ENCODE data around the gene CA12. TPM values are rescaled to one million over a fixed set of nuclear protein-coding genes. Genes with fewer than 3 reads are reported as not detected.
"Not testable (repeated sequence)": the region's sequence is repeated elsewhere in the genome, so short reads cannot be mapped to it uniquely, and the experiment has no call there.

Gene CA12
- total RNA-seq, 1 donor from 2014 or later = 1.6 TPM

- H3K4me3 ChIP-seq (ENCODE audit: low read length in 3 of 3) = no peak overlapping the region
- H3K4me1 ChIP-seq (ENCODE audit: control insufficient read depth in 3 of 3, insufficient read depth in 3 of 3, low read length in 3 of 3) = peaks cover 4 to 13% (median 5%) of the 10 kb centered on the region in 3 donors
- no peak overlapping the region for H3K27ac ChIP-seq (ENCODE audit: low read depth, low read length)
- no peaks in the 10 kb centered on the region for H3K36me3 ChIP-seq (ENCODE audit: control insufficient read depth in 3 of 3, insufficient read depth in 3 of 3, low read length in 3 of 3)
- H3K9me3 ChIP-seq (ENCODE audit: control insufficient read depth in 3 of 3, low read length in 3 of 3) = no peaks in the 10 kb centered on the region
- H3K27me3 ChIP-seq (ENCODE audit: control insufficient read depth in 3 of 3, insufficient read depth in 3 of 3, low read length in 3 of 3) = peaks cover 0 to 8% (median 0%) of the 10 kb centered on the region in 3 donors
- no peak overlapping the region for H3K9ac ChIP-seq (ENCODE audit: low read depth in 1 of 3, low read length in 3 of 3)
Observed at GRCh38 chr15:63330926-63331325, 50.7 kb downstream of the CA12 start.

DNA sequence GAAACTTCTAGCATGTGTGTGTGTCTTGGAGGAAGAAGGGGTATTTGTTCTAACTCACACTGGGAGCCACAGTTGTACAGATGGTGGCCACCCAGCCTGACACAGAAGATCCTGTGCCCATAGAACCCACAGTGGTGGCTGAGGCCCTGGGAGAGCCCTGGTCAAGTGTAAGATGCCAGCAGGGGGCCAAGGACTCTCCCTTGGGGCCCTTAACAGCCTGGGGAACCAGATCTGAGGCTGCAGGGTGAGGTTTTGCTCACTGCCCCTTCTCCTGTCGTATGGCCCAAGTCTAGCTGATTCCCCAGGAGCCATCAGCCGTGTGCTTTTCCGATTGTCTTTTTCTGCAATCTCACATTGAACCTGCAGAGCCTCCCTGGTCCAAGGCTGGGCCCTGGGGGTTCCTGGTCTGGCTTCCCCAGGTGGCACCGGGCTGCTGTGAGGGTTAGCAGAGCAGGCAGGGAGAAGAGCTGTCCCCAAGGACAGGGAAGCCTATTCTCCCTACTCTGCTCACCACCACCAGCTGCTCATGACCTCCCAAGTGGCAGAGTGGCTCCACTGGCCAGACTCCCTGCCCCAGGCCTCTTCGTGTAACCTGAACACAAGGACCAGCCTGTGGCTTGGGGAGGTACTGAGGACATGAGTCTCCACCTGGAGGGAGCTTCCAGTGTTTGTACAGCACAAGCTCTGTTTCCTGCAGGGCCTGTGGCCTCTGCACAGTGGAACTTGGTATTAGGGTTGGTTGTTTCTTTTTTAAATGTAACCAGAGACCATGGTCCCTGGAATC lies 51.9 kb downstream of the CA12 start:
- peaks cover 0 to 8% (median 0%) of the 10 kb centered on the region in 3 donors for H3K27me3 ChIP-seq (ENCODE audit: control insufficient read depth in 3 of 3, insufficient read depth in 3 of 3, low read length in 3 of 3)
- H3K9me3 ChIP-seq (ENCODE audit: control insufficient read depth in 3 of 3, low read length in 3 of 3) = no peaks in the 10 kb centered on the region
- H3K27ac ChIP-seq (ENCODE audit: low read depth, low read length) = no peak overlapping the region
- peaks cover 4 to 13% (median 5%) of the 10 kb centered on the region in 3 donors for H3K4me1 ChIP-seq (ENCODE audit: control insufficient read depth in 3 of 3, insufficient read depth in 3 of 3, low read length in 3 of 3)
- H3K36me3 ChIP-seq (ENCODE audit: control insufficient read depth in 3 of 3, insufficient read depth in 3 of 3, low read length in 3 of 3) = no peaks in the 10 kb centered on the region
- H3K9ac ChIP-seq (ENCODE audit: low read depth in 1 of 3, low read length in 3 of 3) = no peak overlapping the region
- H3K4me3 ChIP-seq (ENCODE audit: low read length in 3 of 3) = no peak overlapping the region

DNA sequence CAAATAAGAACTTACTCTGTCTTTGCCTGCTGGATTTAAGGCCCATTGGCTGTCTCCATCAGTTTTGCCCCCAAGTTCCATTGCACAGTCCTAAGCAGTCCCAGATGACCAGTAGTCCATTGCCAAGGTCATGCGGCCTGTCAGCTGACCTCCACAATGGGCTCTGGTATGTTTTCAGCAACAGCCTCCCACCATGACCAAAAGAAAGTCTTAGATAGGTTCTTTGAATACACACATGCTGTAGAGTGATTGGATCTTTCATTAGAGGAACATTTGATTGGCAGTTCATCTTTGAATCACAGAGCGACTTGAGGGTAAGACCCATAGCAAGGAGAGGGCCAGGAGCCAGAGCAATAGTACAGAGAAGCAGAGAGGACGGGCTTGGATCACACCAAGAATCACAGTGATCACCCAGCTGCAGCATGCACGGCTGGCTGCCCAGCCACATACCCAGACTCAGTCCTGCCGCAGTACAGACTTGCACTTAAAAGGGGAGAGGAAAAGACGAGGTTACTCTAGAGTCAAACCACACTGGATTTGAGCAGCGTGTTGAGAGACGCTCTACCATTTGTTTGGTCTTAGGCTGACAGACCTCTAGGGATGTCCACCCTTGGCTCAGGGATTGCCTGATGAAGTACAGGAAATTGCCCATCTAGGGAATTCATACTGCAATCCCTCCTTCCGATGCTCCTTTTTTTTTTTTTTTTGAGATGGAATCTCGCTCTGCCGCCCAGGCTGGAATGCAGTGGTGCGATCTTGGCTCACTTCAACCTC lies 53.8 kb downstream of the CA12 start:
- H3K4me1 ChIP-seq (ENCODE audit: control insufficient read depth in 3 of 3, insufficient read depth in 3 of 3, low read length in 3 of 3) = peaks cover 4 to 11% (median 5%) of the 10 kb centered on the region in 3 donors
- no peaks in the 10 kb centered on the region for H3K36me3 ChIP-seq (ENCODE audit: control insufficient read depth in 3 of 3, insufficient read depth in 3 of 3, low read length in 3 of 3)
- no peak overlapping the region for H3K9ac ChIP-seq (ENCODE audit: low read depth in 1 of 3, low read length in 3 of 3)
- H3K9me3 ChIP-seq (ENCODE audit: control insufficient read depth in 3 of 3, low read length in 3 of 3) = no peaks in the 10 kb centered on the region
- no peak overlapping the region for H3K27ac ChIP-seq (ENCODE audit: low read depth, low read length)
- peaks cover 0 to 13% (median 0%) of the 10 kb centered on the region in 3 donors for H3K27me3 ChIP-seq (ENCODE audit: control insufficient read depth in 3 of 3, insufficient read depth in 3 of 3, low read length in 3 of 3)
- H3K4me3 ChIP-seq (ENCODE audit: low read length in 3 of 3) = no peak overlapping the region

GRCh38 chr15:63324770-63325169 lies 56.9 kb downstream of the CA12 start:
- H3K4me1 ChIP-seq (ENCODE audit: control insufficient read depth in 3 of 3, insufficient read depth in 3 of 3, low read length in 3 of 3) = peaks cover 0 to 4% (median 0%) of the 10 kb centered on the region in 3 donors
- no peak overlapping the region for H3K4me3 ChIP-seq (ENCODE audit: low read length in 3 of 3)
- H3K9ac ChIP-seq (ENCODE audit: low read depth in 1 of 3, low read length in 3 of 3) = no peak overlapping the region
- H3K27ac ChIP-seq (ENCODE audit: low read depth, low read length) = no peak overlapping the region
- H3K9me3 ChIP-seq (ENCODE audit: control insufficient read depth in 3 of 3, low read length in 3 of 3) = no peaks in the 10 kb centered on the region
- H3K36me3 ChIP-seq (ENCODE audit: control insufficient read depth in 3 of 3, insufficient read depth in 3 of 3, low read length in 3 of 3) = no peaks in the 10 kb centered on the region
- H3K27me3 ChIP-seq (ENCODE audit: control insufficient read depth in 3 of 3, insufficient read depth in 3 of 3, low read length in 3 of 3) = peaks cover 0 to 13% (median 0%) of the 10 kb centered on the region in 3 donors

GRCh38 chr15:63323798-63324563 lies 57.7 kb downstream of the CA12 start:
- Histone ChIP-seq H3K27me3 (ENCODE audit: control insufficient read depth in 3 of 3, insufficient read depth in 3 of 3, low read length in 3 of 3) (peaks cover 0 to 8% (median 0%) of the 10 kb centered on the region in 3 donors), H3K36me3 (ENCODE audit: control insufficient read depth in 3 of 3, insufficient read depth in 3 of 3, low read length in 3 of 3) (no peaks in the 10 kb centered on the region), H3K4me3 (ENCODE audit: low read length in 3 of 3) (no peak overlapping the region), H3K4me1 (ENCODE audit: control insufficient read depth in 3 of 3, insufficient read depth in 3 of 3, low read length in 3 of 3) (peaks cover 0 to 4% (median 0%) of the 10 kb centered on the region in 3 donors), H3K9me3 (ENCODE audit: control insufficient read depth in 3 of 3, low read length in 3 of 3) (no peaks in the 10 kb centered on the region), H3K27ac (ENCODE audit: low read depth, low read length) (no peak overlapping the region), H3K9ac (ENCODE audit: low read depth in 1 of 3, low read length in 3 of 3) (no peak overlapping the region)

- Histone ChIP-seq H3K27me3 (ENCODE audit: control insufficient read depth in 3 of 3, insufficient read depth in 3 of 3, low read length in 3 of 3) (peaks cover 0 to 6% (median 0%) of the 10 kb centered on the region in 3 donors), H3K9ac (ENCODE audit: low read depth in 1 of 3, low read length in 3 of 3) (no peak overlapping the region), H3K4me3 (ENCODE audit: low read length in 3 of 3) (no peak overlapping the region), H3K36me3 (ENCODE audit: control insufficient read depth in 3 of 3, insufficient read depth in 3 of 3, low read length in 3 of 3) (no peaks in the 10 kb centered on the region), H3K9me3 (ENCODE audit: control insufficient read depth in 3 of 3, low read length in 3 of 3) (no peaks in the 10 kb centered on the region), H3K27ac (ENCODE audit: low read depth, low read length) (no peak overlapping the region), H3K4me1 (ENCODE audit: control insufficient read depth in 3 of 3, insufficient read depth in 3 of 3, low read length in 3 of 3) (peaks cover 0 to 2% (median 0%) of the 10 kb centered on the region in 3 donors)
Observed at GRCh38 chr15:63322541-63322940, 59.1 kb downstream of the CA12 start.

GRCh38 chr15:63321462-63321861 lies 60.2 kb downstream of the CA12 start:
- H3K4me1 ChIP-seq (ENCODE audit: control insufficient read depth in 3 of 3, insufficient read depth in 3 of 3, low read length in 3 of 3) = no peaks in the 10 kb centered on the region
- H3K4me3 ChIP-seq (ENCODE audit: low read length in 3 of 3) = no peak overlapping the region

DNA sequence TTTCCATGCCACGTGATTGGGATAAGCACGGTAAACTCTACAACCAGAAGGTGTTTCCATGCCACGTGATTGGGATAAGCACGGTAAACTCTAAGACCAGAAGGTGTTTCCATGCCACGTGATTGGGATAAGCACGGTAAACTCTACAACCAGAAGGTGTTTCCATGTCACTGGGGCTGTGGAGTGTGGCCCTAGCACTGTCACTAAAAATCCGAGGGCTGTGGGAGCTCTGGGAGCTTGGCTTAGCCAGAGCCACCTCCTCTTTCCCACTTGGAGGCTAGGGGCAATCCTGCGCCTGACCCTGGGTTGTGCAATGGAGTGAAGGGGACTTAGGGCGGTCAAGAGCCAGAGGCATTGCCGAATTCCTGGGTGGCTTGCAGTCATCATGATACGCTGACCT lies 60.7 kb downstream of the CA12 start:
- not testable (repeated sequence) for H3K4me1 ChIP-seq (ENCODE audit: control insufficient read depth in 3 of 3, insufficient read depth in 3 of 3, low read length in 3 of 3); H3K4me3 ChIP-seq (ENCODE audit: low read length in 3 of 3); H3K27me3 ChIP-seq (ENCODE audit: control insufficient read depth in 3 of 3, insufficient read depth in 3 of 3, low read length in 3 of 3); H3K27ac ChIP-seq (ENCODE audit: low read depth, low read length); H3K36me3 ChIP-seq (ENCODE audit: control insufficient read depth in 3 of 3, insufficient read depth in 3 of 3, low read length in 3 of 3); H3K9ac ChIP-seq (ENCODE audit: low read depth in 1 of 3, low read length in 3 of 3); H3K9me3 ChIP-seq (ENCODE audit: control insufficient read depth in 3 of 3, low read length in 3 of 3)

More at GRCh38 chr15:63321462-63321861, 60.2 kb downstream of the CA12 start:
- H3K27ac ChIP-seq (ENCODE audit: low read depth, low read length) = no peak overlapping the region
- no peaks in the 10 kb centered on the region for H3K9me3 ChIP-seq (ENCODE audit: control insufficient read depth in 3 of 3, low read length in 3 of 3)
- peaks cover 0 to 4% (median 0%) of the 10 kb centered on the region in 3 donors for H3K27me3 ChIP-seq (ENCODE audit: control insufficient read depth in 3 of 3, insufficient read depth in 3 of 3, low read length in 3 of 3)
- H3K9ac ChIP-seq (ENCODE audit: low read depth in 1 of 3, low read length in 3 of 3) = no peak overlapping the region
- no peaks in the 10 kb centered on the region for H3K36me3 ChIP-seq (ENCODE audit: control insufficient read depth in 3 of 3, insufficient read depth in 3 of 3, low read length in 3 of 3)

DNA sequence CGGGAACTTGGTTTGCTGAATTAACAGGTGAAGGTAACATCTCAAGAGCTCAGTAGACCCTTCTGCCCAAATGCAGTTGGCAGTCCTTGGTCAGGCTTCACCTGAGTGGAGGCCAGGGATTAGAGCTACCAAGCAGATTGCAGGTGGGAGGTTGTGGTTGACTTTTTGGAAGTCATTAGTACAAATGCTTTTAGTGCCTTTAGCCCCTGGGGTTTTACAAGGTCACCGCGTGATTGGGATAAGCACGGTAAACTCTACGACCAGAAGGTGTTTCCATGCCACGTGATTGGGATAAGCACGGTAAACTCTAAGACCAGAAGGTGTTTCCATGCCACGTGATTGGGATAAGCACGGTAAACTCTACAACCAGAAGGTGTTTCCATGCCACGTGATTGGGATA lies 61.2 kb downstream of the CA12 start:
- H3K9me3 ChIP-seq (ENCODE audit: control insufficient read depth in 3 of 3, low read length in 3 of 3); H3K9ac ChIP-seq (ENCODE audit: low read depth in 1 of 3, low read length in 3 of 3); H3K4me3 ChIP-seq (ENCODE audit: low read length in 3 of 3); H3K36me3 ChIP-seq (ENCODE audit: control insufficient read depth in 3 of 3, insufficient read depth in 3 of 3, low read length in 3 of 3); H3K4me1 ChIP-seq (ENCODE audit: control insufficient read depth in 3 of 3, insufficient read depth in 3 of 3, low read length in 3 of 3); H3K27me3 ChIP-seq (ENCODE audit: control insufficient read depth in 3 of 3, insufficient read depth in 3 of 3, low read length in 3 of 3); H3K27ac ChIP-seq (ENCODE audit: low read depth, low read length): not testable (repeated sequence)
